ENCODE results near the gene TPTE.
"Not testable (repeated sequence)": the region's sequence is repeated elsewhere in the genome, so short reads cannot be mapped to it uniquely, and the experiment has no call there.

TPTE gene

GRCh38 chr21:10521091-10521598 is at the start of gene TPTE:
Gene TPTE, plus strand, starts transcription at chr21:10521583. Its CDS starts 17,141 bp downstream, at chr21:10538724.
- DNase-seq, result no peak

- not testable (repeated sequence) for DNase-seq
Observed at GRCh38 chr21:10471999-10472398, 49.4 kb upstream of the TPTE start.

GRCh38 chr21:10477794-10478193 is 43.6 kb upstream of the TPTE start:
- DNase-seq, result not testable (repeated sequence)

- DNase-seq, result not testable (repeated sequence)
Observed at GRCh38 chr21:10479875-10480274, 41.5 kb upstream of the TPTE start.

- not testable (repeated sequence) for DNase-seq
Observed at GRCh38 chr21:10484864-10485263, 36.5 kb upstream of the TPTE start.

- not testable (repeated sequence) for DNase-seq
Observed at GRCh38 chr21:10490453-10490852, 30.9 kb upstream of the TPTE start.

GRCh38 chr21:10511116-10511515 is 10.3 kb upstream of the TPTE start:
- DNase-seq, result no peak

- not testable (repeated sequence) for DNase-seq
Observed at GRCh38 chr21:10516889-10517288, 4.5 kb upstream of the TPTE start.

GRCh38 chr21:10517904-10518303 is 3.5 kb upstream of the TPTE start:
- not testable (repeated sequence) for DNase-seq

- DNase-seq, result not testable (repeated sequence)
Observed at GRCh38 chr21:10521835-10522500, 585 bp downstream of the TPTE start.

- DNase-seq, result no peak
Observed at GRCh38 chr21:10539956-10540355, 18.6 kb downstream of the TPTE start.

GRCh38 chr21:10544376-10544775 is 23.0 kb downstream of the TPTE start:
- DNase-seq, result not testable (repeated sequence)

- DNase-seq, result not testable (repeated sequence)
Observed at GRCh38 chr21:10547868-10548267, 26.5 kb downstream of the TPTE start.

- not testable (repeated sequence) for DNase-seq
Observed at GRCh38 chr21:10548331-10548954, 27.1 kb downstream of the TPTE start.

GRCh38 chr21:10570803-10571202 is 49.4 kb downstream of the TPTE start:
- not testable (repeated sequence) for DNase-seq

- not testable (repeated sequence) for DNase-seq
Observed at GRCh38 chr21:10574531-10575310, 53.3 kb downstream of the TPTE start.

- DNase-seq, result no peak
Observed at GRCh38 chr21:10575311-10575667, 53.9 kb downstream of the TPTE start.

GRCh38 chr21:10578910-10579309 is 57.5 kb downstream of the TPTE start:
- not testable (repeated sequence) for DNase-seq

- DNase-seq, result not testable (repeated sequence)
Observed at GRCh38 chr21:10589115-10589514, 67.7 kb downstream of the TPTE start.

GRCh38 chr21:10607074-10607473 is 85.7 kb downstream of the TPTE start:
- DNase-seq, result not testable (repeated sequence)

- not testable (repeated sequence) for DNase-seq
Observed at GRCh38 chr21:10614285-10614684, 92.9 kb downstream of the TPTE start.

GRCh38 chr21:10616061-10616460 is 94.7 kb downstream of the TPTE start:
- not testable (repeated sequence) for DNase-seq

- DNase-seq, result no peak
Observed at GRCh38 chr21:10616535-10616934, 95.2 kb downstream of the TPTE start.

Measured in eye (tissue), 1 donor.